SK-N-SH (cell line): ENCODE measurements around the gene DZIP1.

ENCODE experiments used
- CTCF ChIP-seq: fragments of 200-600 bp; sonication (generic); IDR thresholded peaks from 2 replicates; pipeline ENCODE4 v1.6.1; 2017; ENCODE audit warnings: antibody characterized with exemption, mild to moderate bottlenecking, moderate library complexity
- FOSL2 ChIP-seq: IDR thresholded peaks from 2 replicates; pipeline ENCODE4 v1.4.0; 2012; ENCODE audit warnings: low read depth, mild to moderate bottlenecking, moderate library complexity, borderline replicate concordance
- GABPA ChIP-seq: IDR thresholded peaks from 2 replicates; pipeline ENCODE4 v1.4.0; 2012; ENCODE audit warnings: low read depth, mild to moderate bottlenecking
- MAX ChIP-seq: IDR thresholded peaks from 2 replicates; pipeline ENCODE4 v1.4.0; 2012; ENCODE audit warnings: low read depth
- NRF1 ChIP-seq: IDR thresholded peaks from 2 replicates; pipeline ENCODE4 v1.6.1; 2012; ENCODE audit warnings: low read depth, mild to moderate bottlenecking, low read length
- RAD21 ChIP-seq: IDR thresholded peaks from 2 replicates; pipeline ENCODE4 v1.6.1; 2012; ENCODE audit warnings: mild to moderate bottlenecking, low read length
- USF2 ChIP-seq: fragments of 150-350 bp; IDR thresholded peaks from 2 replicates; pipeline ENCODE4 v1.6.1; 2017; ENCODE audit warnings: antibody characterized with exemption, low read length, low read depth, borderline replicate concordance

- TF ChIP-seq GABPA: no peak
- peak; percentile 80 for TF ChIP-seq CTCF
- peak; percentile 88 for TF ChIP-seq RAD21
- no peak for TF ChIP-seq USF2
- no peak for TF ChIP-seq FOSL2
- TF ChIP-seq MAX: no peak
- TF ChIP-seq NRF1: no peak
Measured at GRCh38 chr13:95624020-95624419, 20.5 kb downstream of the DZIP1 start.
